NCI-H146 treated with DMSO at 0.1 percent for 48 hours (cell line): ENCODE measurements around the gene FAM174A.
"Not testable (repeated sequence)": the region's sequence is repeated elsewhere in the genome, so short reads cannot be mapped to it uniquely, and the experiment has no call there.

ENCODE experiments used
- DNase-seq: peaks from one replicate; lab custom pipeline; 2025; ENCODE audit not compliant: unreplicated experiment; lab: John Stamatoyannopoulos, UW

The FAM174A gene

GRCh38 chr5:100575815-100576214, 40.6 kb downstream of the FAM174A start:
- no peak for DNase-seq

DNA sequence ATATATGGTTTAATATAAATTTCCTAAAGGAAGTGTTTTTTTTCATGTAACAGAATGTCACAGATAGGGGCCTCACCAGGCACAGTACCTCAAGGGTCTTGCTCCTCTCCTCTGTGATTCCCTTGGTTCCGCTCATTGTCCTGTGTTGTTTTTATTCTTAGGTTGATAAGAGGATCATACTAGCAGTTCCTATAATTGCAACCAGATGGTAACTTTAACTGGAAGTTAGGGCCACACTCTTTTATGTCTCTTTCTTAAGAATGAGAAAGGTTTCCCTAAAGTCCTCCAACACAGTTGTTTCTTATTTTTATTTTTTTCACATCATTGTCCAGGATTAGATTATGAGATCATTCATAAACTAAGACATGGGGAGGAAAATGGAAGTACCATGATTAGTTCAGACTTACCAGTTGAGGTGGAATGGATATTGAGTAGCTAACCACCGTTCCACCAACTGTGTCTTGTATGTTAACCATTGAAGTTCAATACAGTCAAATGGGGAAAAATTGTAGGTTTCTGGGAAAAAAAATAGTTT, 41.1 kb downstream of the FAM174A start:
- DNase-seq = no peak

- DNase-seq = no peak
These were observed 42.3 kb downstream of the FAM174A start for GRCh38 chr5:100577506-100577905.

DNA sequence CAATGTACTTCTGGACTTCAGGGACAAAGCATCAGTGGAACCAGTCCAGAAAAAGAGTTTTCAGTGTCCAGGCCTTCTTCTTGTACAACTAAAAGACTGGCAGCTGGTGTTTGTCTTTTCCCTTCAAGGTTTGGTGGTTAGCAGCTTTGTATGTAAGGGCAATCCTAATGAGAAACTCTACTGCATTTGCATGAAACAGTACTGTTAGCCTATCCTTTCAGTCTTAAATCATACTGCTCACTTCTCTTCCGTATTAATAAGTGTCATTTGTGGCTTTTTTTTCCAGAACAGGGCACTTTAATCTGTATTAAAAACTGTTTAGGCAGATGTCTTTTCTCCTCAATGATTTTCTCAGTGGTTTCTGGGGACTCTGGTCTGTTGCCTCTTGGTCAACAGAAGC, 48.9 kb downstream of the FAM174A start:
- no peak for DNase-seq

DNA sequence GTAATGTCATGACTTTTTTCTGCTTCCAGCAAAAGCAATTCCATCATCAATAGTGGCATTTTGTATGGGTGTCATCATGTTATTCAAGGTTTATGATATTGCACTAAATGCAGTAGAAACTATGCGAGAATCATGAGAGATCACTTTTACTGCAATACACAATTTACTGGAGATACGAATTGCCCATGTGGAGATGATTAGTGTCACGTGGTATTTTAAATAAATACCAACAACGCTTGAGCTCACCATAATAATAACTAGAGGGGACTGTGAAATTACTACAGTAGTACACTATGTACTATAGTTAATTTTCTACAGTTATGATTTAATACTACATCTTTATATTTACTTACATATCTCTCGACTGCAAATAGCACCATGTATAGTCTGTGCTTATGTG, 49.7 kb downstream of the FAM174A start:
- DNase-seq = no peak

- DNase-seq = no peak
These were observed 55.7 kb downstream of the FAM174A start for GRCh38 chr5:100590867-100591266.

DNA sequence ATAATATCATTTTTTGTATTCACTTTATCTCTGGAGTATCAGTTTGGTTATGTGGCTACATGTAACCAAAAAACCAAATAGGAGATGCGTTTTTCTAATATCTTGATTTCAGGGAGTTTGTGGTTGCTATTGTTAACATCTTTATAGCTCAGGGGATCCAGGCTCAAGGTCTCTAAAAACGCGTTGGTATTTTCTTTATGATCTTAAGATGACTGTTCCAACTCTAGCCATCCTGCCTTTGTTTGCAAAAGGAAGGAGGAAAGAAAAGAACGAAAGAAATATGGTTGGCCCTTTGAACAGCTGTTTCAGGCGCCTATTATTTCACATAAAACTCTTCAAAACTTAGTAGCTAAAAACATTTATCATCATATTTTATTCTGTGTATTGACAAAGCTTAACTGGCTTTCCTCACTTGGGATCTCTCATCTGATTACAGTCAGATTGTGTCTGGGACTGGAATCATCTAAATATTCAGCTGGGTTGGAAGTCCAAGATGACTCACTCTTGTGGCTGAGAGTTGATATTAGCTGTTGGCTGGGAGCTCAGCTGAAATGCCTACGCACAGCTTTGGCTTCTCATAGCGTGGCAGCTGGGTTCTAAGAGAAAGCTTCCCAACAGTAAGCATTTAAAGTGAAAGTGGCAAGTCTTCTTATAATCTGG, 60.1 kb downstream of the FAM174A start:
- no peak for DNase-seq

DNA sequence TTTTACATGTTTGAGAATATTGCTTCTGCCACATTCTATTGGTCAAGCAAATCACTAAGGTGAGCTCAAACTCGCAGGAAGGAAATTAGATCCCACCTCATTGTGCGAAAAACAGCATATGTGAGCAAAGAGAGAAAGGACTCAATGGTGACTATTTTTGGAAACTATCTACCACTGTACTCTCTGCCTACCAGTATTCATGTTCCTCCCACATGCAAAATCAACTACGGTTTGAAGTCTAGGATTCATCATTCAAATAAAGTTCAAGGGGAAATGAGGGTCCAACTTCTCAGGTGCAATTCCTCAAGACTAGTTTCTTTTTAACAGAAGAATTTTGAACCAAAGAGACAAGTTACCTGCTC, 60.6 kb downstream of the FAM174A start:
- DNase-seq = no peak

GRCh38 chr5:100598446-100598845, 63.3 kb downstream of the FAM174A start:
- no peak for DNase-seq

DNA sequence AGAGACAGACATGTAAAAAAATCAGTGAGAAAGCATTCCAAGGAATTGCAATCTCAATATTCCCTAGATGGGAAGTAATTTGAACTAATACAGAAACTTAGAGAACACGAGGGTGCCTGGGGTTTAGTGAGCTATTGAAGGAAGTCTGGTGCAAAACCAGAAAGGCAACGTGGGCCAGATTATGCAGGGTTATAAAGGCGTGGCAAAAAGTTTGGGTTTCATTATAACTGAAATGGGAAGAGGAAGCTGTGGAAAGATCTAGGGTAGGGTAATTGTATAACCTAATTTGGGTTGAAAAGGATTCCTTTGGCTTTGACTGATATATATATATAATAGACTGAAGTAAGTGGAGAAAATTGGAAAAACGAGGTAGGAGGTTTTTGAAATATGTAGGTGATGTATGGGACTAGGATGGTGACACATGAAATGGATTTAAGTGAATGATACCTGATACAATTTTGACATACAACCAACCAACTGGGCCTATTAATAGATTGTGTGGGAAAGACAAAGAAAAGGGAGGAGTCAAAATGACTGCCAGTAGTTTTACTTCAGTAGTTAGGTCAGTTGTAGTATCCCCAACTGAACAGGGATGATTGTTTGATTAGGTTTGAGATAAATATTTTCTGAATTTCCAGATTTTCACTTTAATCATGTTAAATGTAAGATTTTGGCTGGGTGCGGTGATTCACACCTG, 65.3 kb downstream of the FAM174A start:
- DNase-seq = no peak

DNA sequence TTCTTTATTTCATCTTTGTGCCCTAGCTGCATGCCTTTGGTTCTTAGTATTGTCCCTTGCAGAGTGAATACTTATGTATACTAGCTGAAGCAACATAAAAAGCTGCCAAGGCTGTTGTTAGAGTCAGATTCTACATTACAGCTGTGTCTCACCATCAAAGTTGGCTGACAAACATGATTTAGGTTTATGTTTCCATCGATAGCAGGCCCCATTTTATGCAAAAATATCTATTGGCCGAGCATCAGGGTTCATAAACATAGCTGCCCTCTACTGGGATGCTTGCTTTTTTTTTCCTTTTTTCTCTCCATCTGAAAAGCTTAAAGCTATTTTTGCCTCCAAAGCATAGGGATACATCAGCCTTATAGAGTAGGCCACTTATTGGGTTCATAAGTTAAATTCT, 68.0 kb downstream of the FAM174A start:
- DNase-seq = no peak

GRCh38 chr5:100604021-100604420, 68.8 kb downstream of the FAM174A start:
- DNase-seq = not testable (repeated sequence)

GRCh38 chr5:100609594-100609993, 74.4 kb downstream of the FAM174A start:
- no peak for DNase-seq

DNA sequence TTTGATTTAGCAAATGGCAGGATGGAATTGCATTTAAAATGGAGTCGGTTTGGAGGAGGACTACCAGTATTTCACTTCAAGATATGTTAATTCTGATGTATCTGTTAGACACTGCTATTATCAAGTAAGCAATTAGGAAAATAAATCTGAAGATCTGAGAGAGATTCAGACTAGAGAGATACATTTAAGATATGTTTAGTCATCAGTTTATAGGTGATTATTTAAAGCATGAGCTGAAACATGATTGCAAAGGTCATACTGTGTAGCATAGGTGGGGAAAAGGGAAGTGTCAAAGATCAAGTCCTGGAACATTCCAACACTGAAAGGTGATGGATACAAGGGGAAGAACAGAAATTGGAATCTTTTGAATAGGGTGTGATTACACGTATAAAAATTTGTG, 79.1 kb downstream of the FAM174A start:
- DNase-seq = no peak

DNA sequence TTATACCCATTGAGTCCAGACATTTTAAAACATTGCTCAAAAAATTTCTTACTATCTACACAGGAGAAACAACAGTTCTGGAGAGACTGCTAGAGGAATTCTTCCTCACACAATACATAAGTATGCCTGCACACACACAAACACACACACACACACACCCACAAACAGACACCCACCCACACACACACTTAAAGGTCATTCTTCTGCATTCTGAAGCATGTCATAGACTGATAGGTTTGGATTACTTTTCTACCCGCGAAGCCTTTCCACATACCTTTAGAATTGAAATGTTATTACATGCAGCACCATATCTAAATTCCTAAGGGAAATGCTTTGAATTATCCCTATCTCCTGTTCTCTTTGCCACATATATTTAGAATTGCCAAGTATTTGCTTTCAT, 80.2 kb downstream of the FAM174A start:
- DNase-seq = no peak

DNA sequence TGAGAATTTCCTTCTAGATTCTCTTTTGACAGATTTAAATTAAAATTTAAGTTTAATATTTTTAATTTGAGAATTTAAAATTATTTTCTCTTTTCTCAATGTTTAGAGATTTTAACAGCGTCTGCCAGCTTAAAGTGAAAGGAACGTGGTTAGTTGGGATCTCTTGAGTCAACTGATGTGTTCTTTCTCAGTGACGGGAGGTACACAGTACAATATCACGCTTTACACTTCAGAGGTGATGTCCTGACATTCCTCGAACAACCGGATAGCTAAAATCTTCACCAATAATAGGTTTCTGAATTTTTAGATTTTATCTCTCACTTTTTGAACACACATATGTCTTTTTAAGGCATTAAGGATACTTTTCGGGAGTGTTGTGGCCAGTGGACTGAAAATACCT, 81.1 kb downstream of the FAM174A start:
- no peak for DNase-seq

DNA sequence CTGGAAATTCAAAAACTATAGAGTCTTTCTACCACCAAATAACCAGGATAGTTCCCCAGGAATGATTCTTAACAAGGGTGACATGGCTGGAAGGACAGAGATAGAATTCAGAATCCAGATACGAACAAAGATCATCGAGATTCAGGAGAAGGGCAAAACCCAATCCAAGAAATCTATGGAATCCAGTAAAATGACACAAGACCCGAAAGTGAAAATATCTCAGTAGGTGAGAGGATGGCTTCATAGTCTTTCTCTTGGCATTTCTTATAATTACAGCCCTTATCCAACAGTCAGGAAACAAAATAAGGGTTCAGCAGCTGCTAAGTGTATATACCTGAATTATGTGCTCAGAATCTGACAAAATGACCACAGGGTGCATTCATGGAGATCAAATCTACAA, 81.8 kb downstream of the FAM174A start:
- DNase-seq = no peak

GRCh38 chr5:100623719-100624118, 88.5 kb downstream of the FAM174A start:
- DNase-seq = no peak

GRCh38 chr5:100634937-100635534, 99.9 kb downstream of the FAM174A start:
- DNase-seq = no peak
